NCI-H2196 treated with DMSO at 0.1 percent for 48 hours (cell line): ENCODE data around the gene FCAMR.

Experiments used
- DNase-seq: peaks from one replicate; lab custom pipeline; 2025; ENCODE audit not compliant: unreplicated experiment; lab: John Stamatoyannopoulos, UW

Gene FCAMR

GRCh38 chr1:206912445-206913095, 57.7 kb downstream of the FCAMR start:
- DNase-seq, result peak; percentile 75

GRCh38 chr1:206911064-206911663, 59.1 kb downstream of the FCAMR start:
- DNase-seq, result peak; percentile 46

DNA sequence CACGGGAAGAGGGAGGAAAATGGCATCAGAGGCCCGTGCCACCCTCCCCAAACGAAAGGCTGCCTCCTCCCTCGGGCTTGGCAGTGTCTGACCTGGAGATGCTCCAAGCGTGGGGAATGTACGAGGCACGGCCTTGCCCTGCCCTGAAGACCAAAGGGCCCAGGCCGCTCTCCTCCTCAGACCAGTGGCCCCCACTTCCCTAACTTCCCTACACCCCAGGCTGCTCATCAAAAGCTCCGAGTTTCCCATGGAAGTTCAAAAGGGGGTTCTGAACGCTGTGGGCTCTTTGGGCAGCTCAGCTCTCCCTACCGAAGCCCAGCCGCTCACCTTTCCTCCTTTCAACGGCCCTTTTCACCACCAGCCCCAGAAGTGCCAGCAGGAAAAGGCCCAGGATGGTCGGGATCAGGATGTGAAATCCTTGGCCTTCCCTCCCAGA, 60.4 kb downstream of the FCAMR start:
- DNase-seq, result no peak

DNA sequence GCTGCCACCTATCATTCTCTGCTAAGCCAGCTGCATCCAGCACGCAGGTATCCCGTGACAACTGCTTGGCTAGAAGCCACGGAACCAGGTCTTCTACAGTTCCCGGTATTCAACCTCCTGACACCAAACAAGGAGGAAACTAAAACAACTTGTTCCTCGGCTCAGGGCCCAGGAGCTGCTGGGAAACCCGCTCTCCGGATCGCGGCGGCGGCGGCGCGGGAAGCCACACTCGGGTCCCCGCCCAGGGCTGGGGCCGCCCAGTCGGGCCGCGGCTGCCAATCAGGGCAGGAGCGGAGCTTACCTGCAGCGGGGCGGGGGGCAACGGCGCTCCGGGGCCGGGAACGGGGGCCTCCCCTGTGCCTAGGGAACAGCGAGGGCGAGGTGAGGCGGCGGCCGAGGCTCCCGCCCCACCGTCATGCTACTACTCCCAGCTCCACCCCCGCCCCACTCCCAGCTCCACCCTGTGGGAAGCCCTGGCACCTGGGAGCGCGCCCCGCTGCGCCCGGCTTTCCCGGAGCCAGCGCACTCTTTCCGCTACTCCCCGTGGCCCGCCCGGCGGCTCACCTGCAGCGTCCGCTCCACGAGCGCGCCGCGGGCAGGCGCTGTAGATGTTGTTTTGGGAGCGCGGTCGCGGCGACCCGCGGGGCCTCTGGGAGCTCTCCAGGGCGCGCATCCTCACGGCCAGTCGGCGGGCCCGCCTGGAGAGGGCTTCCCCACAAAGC, 60.9 kb downstream of the FCAMR start:
- DNase-seq, result peak; percentile 86

- DNase-seq, result no peak
These were observed 62.2 kb downstream of the FCAMR start for GRCh38 chr1:206908038-206908437.
